BLaER1 treated with 17β-estradiol and CSF1 and Interleukin-3, amounts not matched to agents 10 nM and 100 nM (cell line): ENCODE measurements around the gene GCC1.
"Not testable (repeated sequence)": the region's sequence is repeated elsewhere in the genome, so short reads cannot be mapped to it uniquely, and the experiment has no call there.

Source experiments
- H3K27ac ChIP-seq, 11 experiments: shearing (Covaris generic); formaldehyde crosslinking; 2 replicates each; pipeline ENCODE4 v1.8.1; 2022
- H3K27me3 ChIP-seq, 11 experiments: shearing (Covaris generic); formaldehyde crosslinking; 2 replicates each; pipeline ENCODE4 v1.8.1; 2022
- H3K36me3 ChIP-seq, 11 experiments: shearing (Covaris generic); formaldehyde crosslinking; 2 replicates each; pipeline ENCODE4 v1.8.1; 2022
- H3K4me1 ChIP-seq, 10 experiments: shearing (Covaris generic); formaldehyde crosslinking; 2 replicates each; pipeline ENCODE4 v1.8.1; 2022
- H3K4me2 ChIP-seq, 11 experiments: shearing (Covaris generic); formaldehyde crosslinking; 2 replicates each; pipeline ENCODE4 v1.8.1; 2022
- H3K4me3 ChIP-seq, 10 experiments: shearing (Covaris generic); formaldehyde crosslinking; 2 replicates each; pipeline ENCODE4 v1.8.1; 2022
- H3K9ac ChIP-seq, 11 experiments: shearing (Covaris generic); formaldehyde crosslinking; 2 replicates each; pipeline ENCODE4 v1.8.1; 2022
- H3K9me3 ChIP-seq, 11 experiments: shearing (Covaris generic); formaldehyde crosslinking; replicated peaks in 1 of 11; 2 replicates each; pipeline ENCODE4 v1.8.1; 2022
- H4K20me1 ChIP-seq, 11 experiments: shearing (Covaris generic); formaldehyde crosslinking; 2 replicates each; pipeline ENCODE4 v1.8.1; 2022
- Cebpa-rat ChIP-seq, 11 experiments: shearing (Covaris generic); IDR thresholded peaks; 2 replicates each; pipeline ENCODE4 v1.8.1; 2022

Gene GCC1

GRCh38 chr7:127584648-127585043, 750 bp downstream of the GCC1 start:
- Histone ChIP-seq H3K9ac (peak overlapping the region; percentile 84 to 94 (median 90)), H3K9me3 (no peaks in the 10 kb centered on the region), H3K4me1 (peaks cover 53 to 68% (median 63%) of the 10 kb centered on the region in 10 experiments), H3K27me3 (no peaks in the 10 kb centered on the region), H3K36me3 (peaks cover 30 to 45% (median 37%) of the 10 kb centered on the region in 11 experiments), H3K4me3 (peak overlapping the region; percentile 85 to 98 (median 94)), H4K20me1 (peaks cover 43 to 66% (median 51%) of the 10 kb centered on the region in 11 experiments; a peak in 21 of 22 replicates), H3K27ac (peak overlapping the region; percentile 83 to 91 (median 84)), H3K4me2 (peak overlapping the region; percentile 94 to 100 (median 99))
- TF ChIP-seq Cebpa-rat (IDR thresholded peaks at IDR 0.05): no peak

GRCh38 chr7:127582361-127582760, 3.0 kb downstream of the GCC1 start:
- H3K4me1 ChIP-seq: peaks cover 38 to 53% (median 49%) of the 10 kb centered on the region in 10 experiments
- H3K4me2 ChIP-seq: peak overlapping the region; percentile 3 to 99 (median 31); a peak in 16 of 22 replicates
- no peak overlapping the region for H3K27ac ChIP-seq
- H4K20me1 ChIP-seq: peaks cover 36 to 75% (median 55%) of the 10 kb centered on the region in 11 experiments; a peak in 21 of 22 replicates
- H3K4me3 ChIP-seq: no peak overlapping the region
- TF ChIP-seq Cebpa-rat (IDR thresholded peaks at IDR 0.05): no peak
- H3K36me3 ChIP-seq: peaks cover 50 to 66% (median 59%) of the 10 kb centered on the region in 11 experiments
- H3K27me3 ChIP-seq: no peaks in the 10 kb centered on the region
- H3K9me3 ChIP-seq: peaks cover 0 to 12% (median 0%) of the 10 kb centered on the region in 11 experiments; a peak in 3 of 22 replicates
- H3K9ac ChIP-seq: no peak overlapping the region

GRCh38 chr7:127581716-127582115, 3.7 kb downstream of the GCC1 start:
- no peak for TF ChIP-seq Cebpa-rat (IDR thresholded peaks at IDR 0.05)
- no peak overlapping the region for H3K4me3 ChIP-seq
- no peaks in the 10 kb centered on the region for H3K27me3 ChIP-seq
- peaks cover 36 to 75% (median 55%) of the 10 kb centered on the region in 11 experiments; a peak in 21 of 22 replicates for H4K20me1 ChIP-seq
- H3K4me2 ChIP-seq: peak overlapping the region; percentile 3 to 99 (median 25); a peak in 17 of 22 replicates
- H3K27ac ChIP-seq: no peak overlapping the region
- H3K4me1 ChIP-seq: peaks cover 38 to 53% (median 48%) of the 10 kb centered on the region in 10 experiments
- peaks cover 0 to 12% (median 0%) of the 10 kb centered on the region in 11 experiments; a peak in 3 of 22 replicates for H3K9me3 ChIP-seq
- H3K9ac ChIP-seq: no peak overlapping the region
- peaks cover 52 to 71% (median 60%) of the 10 kb centered on the region in 11 experiments for H3K36me3 ChIP-seq

- H3K4me2 ChIP-seq: peak overlapping the region in 8 of 11 experiments; percentile 16 to 99 (median 39); a peak in 11 of 22 replicates
- no peaks in the 10 kb centered on the region for H3K27me3 ChIP-seq
- peaks cover 0 to 12% (median 0%) of the 10 kb centered on the region in 11 experiments; a peak in 3 of 22 replicates for H3K9me3 ChIP-seq
- H4K20me1 ChIP-seq: peaks cover 36 to 75% (median 55%) of the 10 kb centered on the region in 11 experiments; a peak in 21 of 22 replicates
- no peak overlapping the region for H3K9ac ChIP-seq
- H3K4me3 ChIP-seq: no peak overlapping the region
- peaks cover 52 to 75% (median 60%) of the 10 kb centered on the region in 11 experiments for H3K36me3 ChIP-seq
- peaks cover 33 to 49% (median 43%) of the 10 kb centered on the region in 10 experiments for H3K4me1 ChIP-seq
- no peak overlapping the region for H3K27ac ChIP-seq
- no peak for TF ChIP-seq Cebpa-rat (IDR thresholded peaks at IDR 0.05)
These were observed 4.8 kb downstream of the GCC1 start for GRCh38 chr7:127580612-127581011.

GRCh38 chr7:127578711-127579275, 6.6 kb downstream of the GCC1 start:
- H3K9me3 ChIP-seq: peaks cover 0 to 12% (median 0%) of the 10 kb centered on the region in 11 experiments; a peak in 3 of 22 replicates
- H3K27me3 ChIP-seq: no peaks in the 10 kb centered on the region
- H3K9ac ChIP-seq: no peak overlapping the region
- TF ChIP-seq Cebpa-rat (IDR thresholded peaks at IDR 0.05): no peak
- peaks cover 57 to 89% (median 60%) of the 10 kb centered on the region in 11 experiments for H3K36me3 ChIP-seq
- H3K4me2 ChIP-seq: no peak overlapping the region
- peaks cover 28 to 60% (median 41%) of the 10 kb centered on the region in 11 experiments; a peak in 21 of 22 replicates for H4K20me1 ChIP-seq
- H3K27ac ChIP-seq: no peak overlapping the region
- no peak overlapping the region for H3K4me3 ChIP-seq
- peaks cover 20 to 36% (median 32%) of the 10 kb centered on the region in 10 experiments for H3K4me1 ChIP-seq

GRCh38 chr7:127578036-127578684, 7.2 kb downstream of the GCC1 start:
- H4K20me1 ChIP-seq: peaks cover 22 to 54% (median 35%) of the 10 kb centered on the region in 11 experiments; a peak in 21 of 22 replicates
- H3K9me3 ChIP-seq: peaks cover 0 to 12% (median 0%) of the 10 kb centered on the region in 11 experiments; a peak in 3 of 22 replicates
- H3K27me3 ChIP-seq: no peaks in the 10 kb centered on the region
- H3K4me3 ChIP-seq: no peak overlapping the region
- TF ChIP-seq Cebpa-rat (IDR thresholded peaks at IDR 0.05): no peak
- peaks cover 14 to 30% (median 25%) of the 10 kb centered on the region in 10 experiments; a peak in 19 of 20 replicates for H3K4me1 ChIP-seq
- peaks cover 51 to 88% (median 55%) of the 10 kb centered on the region in 11 experiments for H3K36me3 ChIP-seq
- no peak overlapping the region for H3K4me2 ChIP-seq
- no peak overlapping the region for H3K27ac ChIP-seq
- H3K9ac ChIP-seq: no peak overlapping the region

- Histone ChIP-seq H3K36me3 (peaks cover 0 to 26% (median 0%) of the 10 kb centered on the region in 11 experiments; a peak in 5 of 22 replicates), H3K27me3 (no peaks in the 10 kb centered on the region), H4K20me1 (no peaks in the 10 kb centered on the region), H3K9me3 (no peaks in the 10 kb centered on the region), H3K4me3 (no peak overlapping the region), H3K27ac (no peak overlapping the region), H3K4me2 (no peak overlapping the region), H3K4me1 (no peaks in the 10 kb centered on the region), H3K9ac (no peak overlapping the region)
- TF ChIP-seq Cebpa-rat (IDR thresholded peaks at IDR 0.05): no peak
These were observed 13.5 kb downstream of the GCC1 start for GRCh38 chr7:127571741-127572505.

- not testable (repeated sequence) for H3K36me3 ChIP-seq, H4K20me1 ChIP-seq, H3K4me3 ChIP-seq, H3K27me3 ChIP-seq, H3K4me1 ChIP-seq, H3K27ac ChIP-seq, H3K9ac ChIP-seq, H3K4me2 ChIP-seq
- peaks cover 0 to 18% (median 8%) of the 10 kb centered on the region in 11 experiments; a peak in 14 of 22 replicates for H3K9me3 ChIP-seq
These were observed 17.4 kb downstream of the GCC1 start for GRCh38 chr7:127568034-127568433.
